Measurements from ENCODE around the gene ACSL4.

DNA sequence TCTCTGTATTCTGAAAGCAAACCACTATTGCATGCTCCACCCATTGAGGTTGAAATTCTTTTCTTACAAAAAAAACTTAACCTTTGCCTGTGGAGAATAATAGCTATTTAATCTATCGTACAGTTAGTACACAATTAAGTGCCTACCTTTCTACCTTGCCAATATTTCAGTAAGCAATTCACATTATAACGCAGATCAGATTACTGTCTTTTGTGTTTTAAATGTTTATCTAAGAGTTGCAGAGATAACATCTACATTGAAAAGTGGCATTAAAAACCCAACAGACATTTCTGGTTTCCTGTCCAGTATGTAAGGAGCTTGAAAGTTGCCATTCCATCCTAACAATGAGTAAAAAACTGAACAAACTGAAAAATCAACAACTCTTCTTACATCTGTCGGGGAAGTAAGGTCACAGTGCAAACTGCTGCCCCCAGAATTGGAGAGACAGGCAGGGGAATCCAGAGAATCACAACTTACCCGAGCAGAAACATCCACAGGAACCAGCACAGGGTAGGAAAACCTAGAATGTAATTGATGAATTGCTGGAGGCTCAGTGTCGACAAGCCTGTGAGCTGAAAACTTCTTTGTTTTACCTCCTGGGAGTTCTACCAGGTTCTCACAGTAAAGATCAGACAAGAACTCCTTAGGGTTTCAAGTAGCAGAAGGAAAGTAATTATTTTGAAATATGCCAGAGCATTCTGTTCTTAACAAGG is 27.3 kb upstream of the ACSL4 start:
- TF ChIP-seq, protein P1, sequence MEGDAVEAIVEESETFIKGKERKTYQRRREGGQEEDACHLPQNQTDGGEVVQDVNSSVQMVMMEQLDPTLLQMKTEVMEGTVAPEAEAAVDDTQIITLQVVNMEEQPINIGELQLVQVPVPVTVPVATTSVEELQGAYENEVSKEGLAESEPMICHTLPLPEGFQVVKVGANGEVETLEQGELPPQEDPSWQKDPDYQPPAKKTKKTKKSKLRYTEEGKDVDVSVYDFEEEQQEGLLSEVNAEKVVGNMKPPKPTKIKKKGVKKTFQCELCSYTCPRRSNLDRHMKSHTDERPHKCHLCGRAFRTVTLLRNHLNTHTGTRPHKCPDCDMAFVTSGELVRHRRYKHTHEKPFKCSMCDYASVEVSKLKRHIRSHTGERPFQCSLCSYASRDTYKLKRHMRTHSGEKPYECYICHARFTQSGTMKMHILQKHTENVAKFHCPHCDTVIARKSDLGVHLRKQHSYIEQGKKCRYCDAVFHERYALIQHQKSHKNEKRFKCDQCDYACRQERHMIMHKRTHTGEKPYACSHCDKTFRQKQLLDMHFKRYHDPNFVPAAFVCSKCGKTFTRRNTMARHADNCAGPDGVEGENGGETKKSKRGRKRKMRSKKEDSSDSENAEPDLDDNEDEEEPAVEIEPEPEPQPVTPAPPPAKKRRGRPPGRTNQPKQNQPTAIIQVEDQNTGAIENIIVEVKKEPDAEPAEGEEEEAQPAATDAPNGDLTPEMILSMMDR (IDR thresholded peaks at IDR 0.05), result no peak
- no peak for TF ChIP-seq POLR2A (IDR thresholded peaks at IDR 0.05)

Measured in lower leg skin (tissue), 3 donors.